ENCODE data around the gene LBR.
A peak's percentile ranks its signal among the peaks of the same experiment; 100 is the strongest.

The LBR gene

GRCh38 chr1:225462714-225463574 is 35.1 kb upstream of the LBR start:
- peak; percentile 43 to 69 for DNase-seq

- DNase-seq: no peak
Observed at GRCh38 chr1:225462429-225462713, 34.5 kb upstream of the LBR start.

- peak in 1 of 2 experiments; percentile 72 for DNase-seq
Observed at GRCh38 chr1:225461533-225462428, 33.9 kb upstream of the LBR start.

- DNase-seq: no peak
Observed at GRCh38 chr1:225460737-225461532, 33.1 kb upstream of the LBR start.

GRCh38 chr1:225460021-225460736 is 32.3 kb upstream of the LBR start:
- DNase-seq: peak in 1 of 2 experiments; percentile 40

- no peak for DNase-seq
Observed at GRCh38 chr1:225458222-225458631, 30.4 kb upstream of the LBR start.

GRCh38 chr1:225454733-225455132 is 26.9 kb upstream of the LBR start:
- DNase-seq: no peak

GRCh38 chr1:225453797-225454648 is 26.2 kb upstream of the LBR start:
- peak in 1 of 2 experiments; percentile 41 for DNase-seq

GRCh38 chr1:225451840-225452515 is 24.1 kb upstream of the LBR start:
- DNase-seq: no peak

GRCh38 chr1:225451340-225451739 is 23.5 kb upstream of the LBR start:
- DNase-seq: no peak

- DNase-seq: no peak
Observed at GRCh38 chr1:225450491-225451191, 22.8 kb upstream of the LBR start.

GRCh38 chr1:225449774-225450173 is 21.9 kb upstream of the LBR start:
- DNase-seq: no peak

GRCh38 chr1:225449261-225449660 is 21.4 kb upstream of the LBR start:
- no peak for DNase-seq

GRCh38 chr1:225448146-225448805 is 20.4 kb upstream of the LBR start:
- DNase-seq: no peak

GRCh38 chr1:225447650-225448089 is 19.8 kb upstream of the LBR start:
- no peak for DNase-seq

GRCh38 chr1:225446981-225447615 is 19.3 kb upstream of the LBR start:
- no peak for DNase-seq

- no peak for DNase-seq
Observed at GRCh38 chr1:225446595-225446960, 18.7 kb upstream of the LBR start.

GRCh38 chr1:225445639-225446594 is 18.1 kb upstream of the LBR start:
- DNase-seq: no peak

All from NCI-H446 (cell line).